ENCODE results near the gene CNEP1R1.

CNEP1R1 gene

DNA sequence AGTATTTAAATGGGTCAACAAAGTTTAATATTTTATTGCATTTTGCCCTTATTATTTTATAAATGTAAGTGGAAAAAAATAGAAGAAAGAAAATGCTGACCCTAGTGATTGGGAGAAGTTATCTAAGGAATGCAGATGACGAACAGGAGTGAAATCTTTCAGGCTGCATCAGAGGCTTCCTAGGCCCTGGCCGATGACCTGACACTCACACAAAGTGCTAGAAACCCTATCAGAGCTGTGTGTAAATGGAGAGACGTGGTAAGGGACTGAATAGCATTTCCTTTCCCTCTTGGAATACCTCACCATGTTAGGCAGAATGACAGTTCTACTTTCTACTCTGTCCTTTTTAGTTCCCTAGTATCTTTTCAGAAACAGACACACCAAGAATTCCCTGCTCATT, 44.9 kb upstream of the CNEP1R1 start:
- H3K27me3 ChIP-seq (ENCODE audit: insufficient read depth, poor library complexity, severe bottlenecking) = peaks cover 2% of the 10 kb centered on the region
- no peak overlapping the region for H3K4me3 ChIP-seq (replicated peaks; ENCODE audit: insufficient read depth, low read length)
- H3K27ac ChIP-seq (replicated peaks) = no peak overlapping the region
- TF ChIP-seq POLR2AphosphoS5 (IDR thresholded peaks at IDR 0.05; ENCODE audit: low read depth) = no peak
- TF ChIP-seq REST (IDR thresholded peaks at IDR 0.05; ENCODE audit: insufficient replicate concordance, low read depth) = no peak
- TF ChIP-seq CTCF (IDR thresholded peaks at IDR 0.05; ENCODE audit: insufficient read depth, low read length) = no peak
- TF ChIP-seq SPI1 (IDR thresholded peaks at IDR 0.05; ENCODE audit: borderline replicate concordance, low read depth) = no peak
- no peak for TF ChIP-seq GABPA (IDR thresholded peaks at IDR 0.05; ENCODE audit: low read depth)
- no peak for DNase-seq (ENCODE audit: low read depth in 1 of 2, low spot score in 1 of 2)

DNA sequence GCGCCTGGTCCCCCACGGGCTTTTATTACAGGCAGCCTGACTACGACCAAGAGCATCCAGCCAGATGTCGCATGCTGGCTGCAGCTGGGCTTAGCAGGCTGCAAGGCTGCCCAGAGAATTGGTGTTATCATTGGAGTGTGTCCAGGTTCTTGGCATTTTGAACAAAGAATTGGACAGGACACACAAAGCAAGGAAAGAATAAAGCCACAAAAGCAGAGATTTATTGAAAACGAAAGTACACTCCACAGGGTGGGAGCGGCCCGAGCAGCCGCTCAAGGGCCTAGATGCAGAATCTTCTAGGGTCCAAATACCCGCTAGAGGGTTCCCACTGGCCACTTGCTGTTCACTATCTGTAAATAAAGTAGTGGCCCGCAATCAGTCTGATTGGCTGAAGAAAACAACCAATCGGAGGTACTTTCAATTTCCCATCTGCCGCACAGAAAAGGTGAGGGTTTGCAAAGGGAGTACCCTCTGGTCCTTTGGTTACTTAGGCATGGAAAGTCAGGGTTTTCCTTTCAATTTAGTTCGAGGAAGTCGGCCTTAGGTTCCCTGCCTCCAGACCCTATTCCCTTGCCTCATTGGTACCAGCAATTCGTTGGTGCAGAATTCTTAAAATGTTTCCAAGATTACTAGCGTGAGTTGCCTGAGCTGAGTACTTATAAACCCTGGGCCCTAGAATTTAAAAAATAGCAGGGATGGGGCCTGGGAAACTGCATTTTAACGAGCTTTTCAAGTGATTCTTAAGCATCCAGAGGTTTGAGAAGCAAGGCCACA, 38.5 kb upstream of the CNEP1R1 start:
- DNase-seq (ENCODE audit: low read depth in 1 of 2, low spot score in 1 of 2) = no peak
- Histone ChIP-seq H3K4me3 (replicated peaks; ENCODE audit: insufficient read depth, low read length) (no peak overlapping the region), H3K27me3 (ENCODE audit: insufficient read depth, poor library complexity, severe bottlenecking) (peaks cover 2% of the 10 kb centered on the region), H3K27ac (replicated peaks) (no peak overlapping the region)
- TF ChIP-seq SPI1 (IDR thresholded peaks at IDR 0.05; ENCODE audit: borderline replicate concordance, low read depth) = no peak
- TF ChIP-seq CTCF (IDR thresholded peaks at IDR 0.05; ENCODE audit: insufficient read depth, low read length) = no peak
- TF ChIP-seq POLR2AphosphoS5 (IDR thresholded peaks at IDR 0.05; ENCODE audit: low read depth) = no peak
- TF ChIP-seq GABPA (IDR thresholded peaks at IDR 0.05; ENCODE audit: low read depth) = no peak
- TF ChIP-seq REST (IDR thresholded peaks at IDR 0.05; ENCODE audit: insufficient replicate concordance, low read depth) = no peak

GRCh38 chr16:49987381-49987780, 37.6 kb upstream of the CNEP1R1 start:
- DNase-seq (ENCODE audit: low read depth in 1 of 2, low spot score in 1 of 2) = no peak

More at GRCh38 chr16:49987381-49987780, 37.6 kb upstream of the CNEP1R1 start:
- H3K27ac ChIP-seq (replicated peaks) = no peak overlapping the region
- H3K27me3 ChIP-seq (ENCODE audit: insufficient read depth, poor library complexity, severe bottlenecking) = no peaks in the 10 kb centered on the region
- TF ChIP-seq SPI1 (IDR thresholded peaks at IDR 0.05; ENCODE audit: borderline replicate concordance, low read depth) (no peak), GABPA (IDR thresholded peaks at IDR 0.05; ENCODE audit: low read depth) (no peak), POLR2AphosphoS5 (IDR thresholded peaks at IDR 0.05; ENCODE audit: low read depth) (no peak), CTCF (IDR thresholded peaks at IDR 0.05; ENCODE audit: insufficient read depth, low read length) (no peak), REST (IDR thresholded peaks at IDR 0.05; ENCODE audit: insufficient replicate concordance, low read depth) (no peak)
- no peak overlapping the region for H3K4me3 ChIP-seq (replicated peaks; ENCODE audit: insufficient read depth, low read length)

Measured in HL-60 (cell line).